CD4-positive, alpha-beta T cell treated with Interleukin-6 at 100 ng/mL for 8 hours (primary cell): ENCODE measurements around the gene PHF8.

Experiments
- DNase-seq: peaks from one replicate; pipeline ENCODE4 v3.0.0-alpha.2; 2020; ENCODE audit warnings: mixed read lengths, low spot score

PHF8 gene

GRCh38 chrX:54012830-54013500, 31.3 kb downstream of the PHF8 start:
- DNase-seq = no peak

- DNase-seq = no peak
These were observed 36.6 kb downstream of the PHF8 start for GRCh38 chrX:54007682-54008081.

DNA sequence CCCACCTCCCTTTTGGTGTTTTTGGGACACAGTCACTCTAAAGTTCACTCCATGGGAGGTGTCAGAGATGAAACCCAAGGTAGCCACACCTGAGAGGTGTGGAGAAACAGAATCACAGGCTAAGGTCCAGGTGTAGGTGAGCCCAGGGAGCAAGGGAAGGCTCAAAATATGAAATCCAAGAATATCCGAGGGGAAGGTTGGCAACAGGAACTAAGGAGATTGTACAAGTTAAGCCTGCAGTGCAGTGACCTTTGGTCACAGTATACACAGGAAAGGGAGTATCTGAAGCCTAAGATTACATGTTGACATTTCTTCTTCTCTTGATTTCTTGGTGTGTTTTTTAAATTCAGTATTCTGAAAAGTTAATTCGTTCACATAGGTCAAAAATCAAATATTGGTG, 46.5 kb downstream of the PHF8 start:
- DNase-seq = no peak

DNA sequence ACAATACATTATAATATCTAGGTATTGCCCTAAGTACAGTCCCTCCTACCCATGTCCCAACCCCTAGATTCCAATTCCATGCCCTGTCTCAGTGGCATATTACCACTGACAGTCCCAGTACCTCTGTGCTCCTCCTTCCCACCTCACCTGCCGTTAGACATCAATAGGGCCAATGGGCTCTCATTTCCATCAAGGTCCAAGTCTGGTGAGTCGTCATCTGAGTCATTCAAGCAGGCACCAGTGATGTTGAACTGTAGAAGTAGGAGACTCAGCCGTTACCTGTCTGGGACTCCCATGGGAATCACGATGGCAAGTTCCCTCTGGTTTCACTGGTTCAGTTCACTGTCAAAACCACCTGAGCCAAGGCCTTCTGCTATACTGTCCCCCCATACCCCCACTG, 51.7 kb downstream of the PHF8 start:
- DNase-seq = no peak

DNA sequence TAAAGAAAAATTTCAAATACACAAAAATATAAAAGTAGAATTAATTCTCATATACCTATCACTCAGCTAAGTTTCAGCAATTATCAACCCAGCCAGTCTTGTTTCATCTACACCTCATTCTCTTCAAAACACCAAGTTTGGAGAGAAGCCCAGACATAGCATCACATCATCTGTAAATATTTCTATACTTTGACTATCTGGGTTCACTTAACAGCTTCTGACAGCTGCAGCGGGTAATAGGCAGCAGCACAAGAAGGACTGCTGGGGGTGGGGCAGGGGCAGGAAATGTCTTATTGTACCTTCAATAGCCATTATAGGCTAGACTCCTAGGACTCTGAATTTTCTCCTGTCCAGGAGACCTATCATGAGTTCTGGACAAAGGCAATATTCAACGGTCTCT, 54.1 kb downstream of the PHF8 start:
- DNase-seq = no peak

DNA sequence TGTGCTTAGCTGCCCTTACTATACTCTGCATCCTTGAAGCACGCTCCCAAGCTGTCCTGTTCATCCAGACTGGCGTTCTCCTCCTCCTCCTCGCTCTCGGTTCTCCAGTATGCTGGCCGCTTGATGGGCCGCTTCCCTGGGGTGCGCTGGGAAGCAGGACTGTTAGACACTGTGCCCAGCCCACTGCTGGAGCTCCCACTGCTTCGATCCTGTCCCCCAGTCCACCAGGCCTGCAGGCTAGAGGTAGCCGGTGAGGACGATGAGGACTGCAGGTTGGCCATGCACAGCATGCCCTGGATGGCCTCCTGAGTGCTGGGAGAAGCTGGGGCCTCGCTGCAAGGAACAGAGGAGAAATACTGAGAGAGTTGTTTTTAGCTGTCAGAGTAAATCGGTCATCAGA, 59.4 kb downstream of the PHF8 start:
- no peak for DNase-seq

DNA sequence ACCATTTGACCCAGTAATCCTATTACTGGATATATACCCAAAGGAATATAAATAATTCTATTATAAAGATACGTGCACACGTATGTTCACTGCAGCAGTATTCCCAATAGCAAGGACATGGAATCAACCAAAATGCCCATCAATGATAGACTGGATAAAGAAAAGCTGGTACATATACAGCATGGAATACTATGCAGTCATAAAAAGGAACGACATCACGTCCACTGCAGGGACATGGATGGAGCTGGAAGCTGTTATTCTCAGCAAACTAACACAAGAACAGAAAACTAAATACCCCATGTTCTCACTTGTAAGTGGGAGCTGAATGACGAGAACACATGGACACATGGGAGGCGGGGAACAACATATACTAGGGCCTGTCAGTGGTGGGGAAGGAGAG, 69.7 kb downstream of the PHF8 start:
- no peak for DNase-seq

- DNase-seq = no peak
These were observed 74.7 kb downstream of the PHF8 start for GRCh38 chrX:53969540-53969939.

GRCh38 chrX:53950130-53950733, 94.0 kb downstream of the PHF8 start:
- DNase-seq = no peak

- DNase-seq = no peak
These were observed 104.1 kb downstream of the PHF8 start for GRCh38 chrX:53940180-53940579.

DNA sequence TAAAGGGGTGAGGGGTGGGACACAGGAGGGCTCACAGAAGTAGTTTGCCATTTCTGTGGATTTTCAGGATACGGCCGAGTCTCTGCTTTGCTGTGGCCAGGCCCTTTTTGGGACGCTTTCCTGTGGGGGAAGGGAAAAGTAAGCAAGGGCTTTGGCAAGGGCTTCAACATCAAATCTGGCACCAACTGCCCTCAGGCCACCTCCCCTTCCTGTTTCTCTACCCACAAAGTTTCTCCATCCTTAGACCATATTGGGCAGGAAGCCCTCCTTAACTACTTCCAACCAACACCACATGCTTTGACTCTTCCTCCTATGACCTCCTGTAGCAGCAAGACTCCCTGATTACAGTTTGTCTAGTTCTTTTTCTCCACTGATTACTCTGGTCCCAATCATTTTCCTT, 105.1 kb downstream of the PHF8 start:
- DNase-seq = no peak

DNA sequence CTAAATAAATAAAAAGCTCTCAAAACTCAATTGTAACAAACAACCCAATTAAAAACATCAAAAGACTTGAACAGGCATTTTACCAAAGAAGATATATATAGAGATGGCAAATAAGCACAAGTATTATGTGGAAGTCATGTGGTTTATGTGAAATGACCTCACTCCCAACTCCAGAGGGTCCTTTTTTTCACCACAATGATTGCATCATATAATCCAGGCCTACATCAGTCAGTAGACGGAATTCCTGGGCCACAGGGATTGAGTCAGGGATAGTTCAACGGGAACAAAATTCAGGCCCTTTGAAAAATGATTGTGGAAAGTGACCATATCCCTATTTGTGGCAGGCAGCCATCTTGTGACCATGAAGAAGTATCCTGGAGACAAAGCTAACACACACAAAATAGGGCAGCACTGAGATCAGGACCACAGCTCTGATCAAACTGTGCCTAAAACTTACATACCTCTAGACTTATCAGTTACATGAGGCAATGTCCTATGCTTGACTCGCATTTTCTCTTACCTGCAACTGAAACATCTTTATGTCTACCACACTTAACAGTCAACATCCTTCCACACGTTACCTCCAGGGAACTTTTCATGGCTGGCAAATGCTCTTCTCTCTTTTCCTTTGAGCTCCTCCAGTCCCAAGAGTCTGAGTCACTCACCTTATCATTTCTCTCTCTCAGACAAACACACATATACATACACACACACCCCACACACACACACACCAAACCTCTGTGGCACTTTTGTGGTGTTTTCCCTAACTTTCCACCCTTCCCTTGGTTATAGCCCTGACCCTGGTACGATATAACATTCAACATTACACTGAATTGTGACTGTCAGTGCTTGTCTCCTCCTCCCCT, 113.5 kb downstream of the PHF8 start:
- DNase-seq = no peak

DNA sequence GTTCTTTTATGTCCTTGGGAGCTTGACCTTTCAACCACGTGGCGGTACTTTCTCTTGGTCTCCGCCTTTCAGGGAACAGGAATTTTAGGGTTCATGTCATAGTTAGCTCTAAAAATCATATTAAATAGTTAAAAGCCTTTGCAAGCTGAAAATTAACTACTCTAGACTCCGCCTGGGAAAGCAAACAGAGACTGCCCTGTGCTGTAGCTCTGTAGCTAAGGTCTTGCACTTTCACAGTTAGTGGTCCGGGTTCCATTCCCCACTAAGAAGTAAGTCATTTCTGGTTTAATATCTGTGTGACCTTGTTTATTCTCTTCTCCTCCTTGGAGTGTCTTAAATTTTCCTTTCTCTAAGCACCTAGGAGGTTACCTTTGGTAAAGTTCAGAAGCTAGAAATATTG, 118.2 kb downstream of the PHF8 start:
- DNase-seq = no peak

GRCh38 chrX:53918702-53919101, 125.6 kb downstream of the PHF8 start:
- no peak for DNase-seq

GRCh38 chrX:53900623-53901022, 143.7 kb downstream of the PHF8 start:
- no peak for DNase-seq

DNA sequence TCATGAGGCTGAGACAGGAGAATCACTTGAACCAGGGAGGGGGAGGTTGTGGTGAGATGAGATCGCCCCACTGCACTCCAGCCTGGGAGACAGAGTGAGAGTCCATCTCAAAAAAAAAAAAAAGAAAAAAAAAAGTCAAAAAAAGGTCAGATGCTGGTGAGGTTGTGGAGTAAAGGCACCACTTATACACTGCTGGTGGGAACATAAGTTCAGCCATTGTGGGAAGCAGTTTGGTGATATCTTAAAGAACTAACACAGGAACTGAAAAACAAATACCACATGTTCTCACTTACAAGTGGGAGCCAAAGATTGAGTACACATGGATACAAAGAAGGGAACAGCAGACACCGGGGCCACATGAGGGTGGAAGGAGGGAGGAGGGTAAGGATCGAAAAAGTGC, 149.0 kb downstream of the PHF8 start:
- DNase-seq = no peak
